ENCODE measurements around the gene ELMOD1. TPM values are rescaled to one million over a fixed set of nuclear protein-coding genes. Genes with fewer than 3 reads are reported as not detected.

Gene ELMOD1
- total RNA-seq, 1 donor from 2014 or later: not detected

DNA sequence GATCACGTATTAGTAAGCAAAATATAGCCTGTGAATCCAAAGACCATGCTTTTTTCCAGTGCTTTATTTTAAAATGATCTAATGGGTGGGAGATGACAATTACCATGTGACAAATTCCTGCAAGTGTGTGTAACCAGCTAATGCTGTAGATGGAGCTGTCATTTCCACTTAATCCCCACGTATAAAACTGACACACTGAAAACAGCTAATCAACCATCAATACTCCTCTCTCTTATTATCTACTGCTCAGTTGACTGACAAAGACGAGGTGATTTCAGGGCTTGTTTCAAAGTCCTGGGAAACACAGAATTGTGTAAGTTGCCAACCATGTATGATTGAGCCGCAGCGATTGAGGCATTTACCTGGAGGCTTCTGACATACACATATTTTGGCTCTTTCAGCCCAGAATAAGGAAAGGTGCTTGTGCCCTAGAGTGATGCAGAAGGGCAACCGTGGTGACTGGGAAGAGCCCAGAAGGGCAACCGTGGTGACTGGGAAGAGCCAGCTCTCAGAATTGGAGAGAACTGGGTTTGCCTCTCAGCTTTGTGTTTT lies 111.2 kb downstream of the ELMOD1 start:
- Histone ChIP-seq H3K9me3 (no peaks in the 10 kb centered on the region), H3K4me3 (no peak overlapping the region), H3K27ac (no peak overlapping the region), H3K4me1 (no peaks in the 10 kb centered on the region), H3K27me3 (no peaks in the 10 kb centered on the region), H3K36me3 (no peaks in the 10 kb centered on the region)
- no peak for DNase-seq (ENCODE audit: low spot score in 2 of 2)
- no peak for TF ChIP-seq CTCF (IDR thresholded peaks at IDR 0.05)
- intact Hi-C loops (cut with DNase I): no loop called here

GRCh38 chr11:107702723-107703122 lies 111.8 kb downstream of the ELMOD1 start:
- Histone ChIP-seq H3K4me3 (no peak overlapping the region), H3K27ac (no peak overlapping the region), H3K9me3 (no peaks in the 10 kb centered on the region), H3K27me3 (no peaks in the 10 kb centered on the region), H3K4me1 (no peaks in the 10 kb centered on the region), H3K36me3 (no peaks in the 10 kb centered on the region)
- no peak for DNase-seq (ENCODE audit: low spot score in 2 of 2)
- intact Hi-C loops (cut with DNase I): no loop called here
- no peak for TF ChIP-seq CTCF (IDR thresholded peaks at IDR 0.05)

- no peaks in the 10 kb centered on the region for H3K36me3 ChIP-seq
- intact Hi-C loops (cut with DNase I): no loop called here
- no peaks in the 10 kb centered on the region for H3K4me1 ChIP-seq
- TF ChIP-seq CTCF (IDR thresholded peaks at IDR 0.05): no peak
- no peaks in the 10 kb centered on the region for H3K27me3 ChIP-seq
- H3K4me3 ChIP-seq: no peak overlapping the region
- H3K9me3 ChIP-seq: no peaks in the 10 kb centered on the region
- no peak overlapping the region for H3K27ac ChIP-seq
- DNase-seq (ENCODE audit: low spot score in 2 of 2): no peak
These were observed 113.5 kb downstream of the ELMOD1 start for GRCh38 chr11:107704451-107704850.

DNA sequence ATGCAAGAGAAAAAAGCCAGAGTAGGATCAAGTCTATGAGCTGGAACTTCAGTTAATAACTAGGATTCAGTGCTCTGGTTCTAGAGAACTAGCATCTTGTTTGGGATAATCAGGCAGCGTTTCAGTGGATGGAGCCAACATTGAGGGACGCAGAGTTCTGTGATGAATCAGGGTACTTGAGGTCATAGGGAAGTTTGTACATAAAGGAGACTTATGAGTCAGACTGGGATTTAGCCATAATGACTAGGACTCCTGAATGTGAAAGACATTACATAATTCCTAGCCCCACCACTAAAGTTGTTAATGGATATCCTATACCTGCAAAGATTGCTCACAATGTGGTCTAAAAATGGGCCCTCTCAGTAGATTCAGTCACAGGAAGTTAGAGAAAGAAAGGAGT lies 114.1 kb downstream of the ELMOD1 start:
- TF ChIP-seq CTCF (IDR thresholded peaks at IDR 0.05): no peak
- no peaks in the 10 kb centered on the region for H3K9me3 ChIP-seq
- no peak overlapping the region for H3K27ac ChIP-seq
- intact Hi-C loops (cut with DNase I): no loop called here
- H3K4me3 ChIP-seq: no peak overlapping the region
- no peaks in the 10 kb centered on the region for H3K4me1 ChIP-seq
- DNase-seq (ENCODE audit: low spot score in 2 of 2): no peak
- H3K36me3 ChIP-seq: no peaks in the 10 kb centered on the region
- H3K27me3 ChIP-seq: no peaks in the 10 kb centered on the region

- intact Hi-C loops (cut with DNase I): no loop called here
- no peak overlapping the region for H3K4me3 ChIP-seq
- TF ChIP-seq CTCF (IDR thresholded peaks at IDR 0.05): no peak
- H3K36me3 ChIP-seq: no peaks in the 10 kb centered on the region
- no peak for DNase-seq (ENCODE audit: low spot score in 2 of 2)
- no peaks in the 10 kb centered on the region for H3K27me3 ChIP-seq
- no peak overlapping the region for H3K27ac ChIP-seq
- no peaks in the 10 kb centered on the region for H3K9me3 ChIP-seq
- no peaks in the 10 kb centered on the region for H3K4me1 ChIP-seq
These were observed 115.6 kb downstream of the ELMOD1 start for GRCh38 chr11:107706531-107706930.

DNA sequence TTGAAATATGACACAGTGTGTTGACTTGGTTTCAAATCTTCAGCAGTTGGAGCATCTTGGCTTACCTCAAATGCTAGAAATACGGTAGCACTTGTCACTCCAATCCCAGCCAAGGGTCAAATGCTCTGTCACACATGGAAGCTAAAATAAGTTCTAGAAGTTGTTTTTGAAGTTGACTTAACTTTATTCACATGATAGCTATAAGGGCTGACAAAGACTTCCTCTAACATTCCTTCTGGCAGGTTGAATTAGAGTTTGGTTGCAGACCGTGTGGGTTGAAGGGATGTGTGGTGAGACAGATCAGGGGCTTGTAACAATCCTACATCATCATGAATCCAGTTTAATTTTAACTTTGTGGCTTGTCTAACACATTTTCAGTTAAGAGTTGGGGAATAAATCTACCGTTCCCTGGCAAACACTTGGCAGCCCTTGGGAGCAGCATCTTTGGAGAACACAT lies 116.3 kb downstream of the ELMOD1 start:
- Histone ChIP-seq H3K27ac (no peak overlapping the region), H3K36me3 (no peaks in the 10 kb centered on the region), H3K4me3 (no peak overlapping the region), H3K27me3 (no peaks in the 10 kb centered on the region), H3K4me1 (no peaks in the 10 kb centered on the region), H3K9me3 (no peaks in the 10 kb centered on the region)
- no peak for DNase-seq (ENCODE audit: low spot score in 2 of 2)
- no peak for TF ChIP-seq CTCF (IDR thresholded peaks at IDR 0.05)
- intact Hi-C loops (cut with DNase I): no loop called here
